ENCODE measurements around the gene ADARB2.

The ADARB2 gene

GRCh38 chr10:1300218-1300617, 437.1 kb downstream of the ADARB2 start:
- DNase-seq (ENCODE audit: low read depth in 1 of 2, low spot score in 1 of 2), result no peak

GRCh38 chr10:1299041-1299726, 438.1 kb downstream of the ADARB2 start:
- DNase-seq (ENCODE audit: low read depth in 1 of 2, low spot score in 1 of 2), result no peak

- DNase-seq (ENCODE audit: low read depth in 1 of 2, low spot score in 1 of 2), result no peak
Observed at GRCh38 chr10:1297566-1298301, 439.6 kb downstream of the ADARB2 start.

- DNase-seq (ENCODE audit: low read depth in 1 of 2, low spot score in 1 of 2), result no peak
Observed at GRCh38 chr10:1295756-1296480, 441.4 kb downstream of the ADARB2 start.

- no peak for DNase-seq (ENCODE audit: low read depth in 1 of 2, low spot score in 1 of 2)
Observed at GRCh38 chr10:1294748-1295147, 442.6 kb downstream of the ADARB2 start.

GRCh38 chr10:1293636-1294435, 443.5 kb downstream of the ADARB2 start:
- DNase-seq (ENCODE audit: low read depth in 1 of 2, low spot score in 1 of 2), result no peak

- no peak for DNase-seq (ENCODE audit: low read depth in 1 of 2, low spot score in 1 of 2)
Observed at GRCh38 chr10:1293157-1293556, 444.2 kb downstream of the ADARB2 start.

- no peak for DNase-seq (ENCODE audit: low read depth in 1 of 2, low spot score in 1 of 2)
Observed at GRCh38 chr10:1292611-1293031, 444.7 kb downstream of the ADARB2 start.

- no peak for DNase-seq (ENCODE audit: low read depth in 1 of 2, low spot score in 1 of 2)
Observed at GRCh38 chr10:1291178-1292090, 445.9 kb downstream of the ADARB2 start.

- no peak for DNase-seq (ENCODE audit: low read depth in 1 of 2, low spot score in 1 of 2)
Observed at GRCh38 chr10:1290071-1290471, 447.3 kb downstream of the ADARB2 start.

GRCh38 chr10:1289591-1289990, 447.7 kb downstream of the ADARB2 start:
- DNase-seq (ENCODE audit: low read depth in 1 of 2, low spot score in 1 of 2), result no peak

- no peak for DNase-seq (ENCODE audit: low read depth in 1 of 2, low spot score in 1 of 2)
Observed at GRCh38 chr10:1287971-1288401, 449.3 kb downstream of the ADARB2 start.

GRCh38 chr10:1287487-1287886, 449.8 kb downstream of the ADARB2 start:
- DNase-seq (ENCODE audit: low read depth in 1 of 2, low spot score in 1 of 2), result no peak

GRCh38 chr10:1284076-1284475, 453.2 kb downstream of the ADARB2 start:
- DNase-seq (ENCODE audit: low read depth in 1 of 2, low spot score in 1 of 2), result no peak

GRCh38 chr10:1281405-1281782, 455.9 kb downstream of the ADARB2 start:
- no peak for DNase-seq (ENCODE audit: low read depth in 1 of 2, low spot score in 1 of 2)

GRCh38 chr10:1280466-1281404, 456.6 kb downstream of the ADARB2 start:
- DNase-seq (ENCODE audit: low read depth in 1 of 2, low spot score in 1 of 2), result no peak

GRCh38 chr10:1278306-1278705, 459.0 kb downstream of the ADARB2 start:
- no peak for DNase-seq (ENCODE audit: low read depth in 1 of 2, low spot score in 1 of 2)

- DNase-seq (ENCODE audit: low read depth in 1 of 2, low spot score in 1 of 2), result no peak
Observed at GRCh38 chr10:1274701-1275544, 462.4 kb downstream of the ADARB2 start.

Measured in activated CD4-positive, alpha-beta T cell treated with anti-CD3 and anti-CD28 coated beads, Interleukin-2, amount 50 U/mL, for 24 hours (primary cell).